Measurements from ENCODE around the gene GPC6. TPM values are rescaled to one million over a fixed set of nuclear protein-coding genes. Genes with fewer than 3 reads are reported as not detected.

GPC6 gene
- polyA plus RNA-seq, 4 donors, result 0.22 to 45.0 (median 1.4) TPM

- no peak overlapping the region for H3K4me3 ChIP-seq (ENCODE audit: low read depth in 1 of 3, low read length in 3 of 3)
- H3K9me3 ChIP-seq (ENCODE audit: control insufficient read depth in 2 of 2, insufficient read depth in 1 of 2, low read depth in 1 of 2, low read length in 1 of 2), result peaks cover 0 to 3% of the 10 kb centered on the region in 2 donors
- no peaks in the 10 kb centered on the region for H3K36me3 ChIP-seq (ENCODE audit: control insufficient read depth in 3 of 3, insufficient read depth in 2 of 3, low read depth in 1 of 3, low read length in 3 of 3)
- no peak for FAIRE-seq
- DNase-seq, result no peak
- WGBS, 3 donors, result 80 to 82% (median 80%) methylated on average over 3 of the region's 3 CpGs
- H3K27ac ChIP-seq (ENCODE audit: low read depth in 1 of 3, low read length in 2 of 3), result no peak overlapping the region
- no peaks in the 10 kb centered on the region for H3K27me3 ChIP-seq (ENCODE audit: control insufficient read depth in 3 of 3, insufficient read depth in 3 of 3, low read length in 3 of 3)
- no peaks in the 10 kb centered on the region for H3K4me1 ChIP-seq (ENCODE audit: control insufficient read depth in 3 of 3, insufficient read depth in 2 of 3, low read depth in 1 of 3, low read length in 2 of 3)
These were observed 751.4 kb downstream of the GPC6 start for GRCh38 chr13:93977986-93978385.

GRCh38 chr13:93981426-93981977, 754.9 kb downstream of the GPC6 start:
- no peaks in the 10 kb centered on the region for H3K36me3 ChIP-seq (ENCODE audit: control insufficient read depth in 3 of 3, insufficient read depth in 2 of 3, low read depth in 1 of 3, low read length in 3 of 3)
- no peak for DNase-seq
- WGBS, 3 donors, result 76 to 93% (median 89%) methylated on average over 1 of the region's 1 CpG
- no peak overlapping the region for H3K27ac ChIP-seq (ENCODE audit: low read depth in 1 of 3, low read length in 2 of 3)
- H3K4me1 ChIP-seq (ENCODE audit: control insufficient read depth in 3 of 3, insufficient read depth in 2 of 3, low read depth in 1 of 3, low read length in 2 of 3), result no peaks in the 10 kb centered on the region
- no peaks in the 10 kb centered on the region for H3K27me3 ChIP-seq (ENCODE audit: control insufficient read depth in 3 of 3, insufficient read depth in 3 of 3, low read length in 3 of 3)
- no peak overlapping the region for H3K4me3 ChIP-seq (ENCODE audit: low read depth in 1 of 3, low read length in 3 of 3)
- FAIRE-seq, result no peak
- H3K9me3 ChIP-seq (ENCODE audit: control insufficient read depth in 2 of 2, insufficient read depth in 1 of 2, low read depth in 1 of 2, low read length in 1 of 2), result peaks cover 0 to 3% of the 10 kb centered on the region in 2 donors

- no peak overlapping the region for H3K27ac ChIP-seq (ENCODE audit: low read depth in 1 of 3, low read length in 2 of 3)
- FAIRE-seq, result no peak
- no peak for DNase-seq
- H3K4me3 ChIP-seq (ENCODE audit: low read depth in 1 of 3, low read length in 3 of 3), result no peak overlapping the region
- H3K27me3 ChIP-seq (ENCODE audit: control insufficient read depth in 3 of 3, insufficient read depth in 3 of 3, low read length in 3 of 3), result no peaks in the 10 kb centered on the region
- no peaks in the 10 kb centered on the region for H3K36me3 ChIP-seq (ENCODE audit: control insufficient read depth in 3 of 3, insufficient read depth in 2 of 3, low read depth in 1 of 3, low read length in 3 of 3)
- H3K9me3 ChIP-seq (ENCODE audit: control insufficient read depth in 2 of 2, insufficient read depth in 1 of 2, low read depth in 1 of 2, low read length in 1 of 2), result peaks cover 0 to 3% of the 10 kb centered on the region in 2 donors
- WGBS, 3 donors, result 66 to 75% (median 75%) methylated on average over 5 of the region's 5 CpGs
- H3K4me1 ChIP-seq (ENCODE audit: control insufficient read depth in 3 of 3, insufficient read depth in 2 of 3, low read depth in 1 of 3, low read length in 2 of 3), result no peaks in the 10 kb centered on the region
These were observed 755.7 kb downstream of the GPC6 start for GRCh38 chr13:93982179-93982918.

- no peaks in the 10 kb centered on the region for H3K27me3 ChIP-seq (ENCODE audit: control insufficient read depth in 3 of 3, insufficient read depth in 3 of 3, low read length in 3 of 3)
- DNase-seq (no peak), FAIRE-seq (no peak)
- no peak overlapping the region for H3K27ac ChIP-seq (ENCODE audit: low read depth in 1 of 3, low read length in 2 of 3)
- H3K9me3 ChIP-seq (ENCODE audit: control insufficient read depth in 2 of 2, insufficient read depth in 1 of 2, low read depth in 1 of 2, low read length in 1 of 2), result no peaks in the 10 kb centered on the region
- no peak overlapping the region for H3K4me3 ChIP-seq (ENCODE audit: low read depth in 1 of 3, low read length in 3 of 3)
- no peaks in the 10 kb centered on the region for H3K36me3 ChIP-seq (ENCODE audit: control insufficient read depth in 3 of 3, insufficient read depth in 2 of 3, low read depth in 1 of 3, low read length in 3 of 3)
- 80 to 86% (median 80%) methylated on average over 1 of the region's 1 CpG for WGBS, 3 donors
- H3K4me1 ChIP-seq (ENCODE audit: control insufficient read depth in 3 of 3, insufficient read depth in 2 of 3, low read depth in 1 of 3, low read length in 2 of 3), result no peaks in the 10 kb centered on the region
These were observed 757.4 kb downstream of the GPC6 start for GRCh38 chr13:93984052-93984451.

- Histone ChIP-seq H3K36me3 (ENCODE audit: control insufficient read depth in 3 of 3, insufficient read depth in 2 of 3, low read depth in 1 of 3, low read length in 3 of 3) (no peaks in the 10 kb centered on the region), H3K27me3 (ENCODE audit: control insufficient read depth in 3 of 3, insufficient read depth in 3 of 3, low read length in 3 of 3) (no peaks in the 10 kb centered on the region), H3K9me3 (ENCODE audit: control insufficient read depth in 2 of 2, insufficient read depth in 1 of 2, low read depth in 1 of 2, low read length in 1 of 2) (no peaks in the 10 kb centered on the region), H3K27ac (ENCODE audit: low read depth in 1 of 3, low read length in 2 of 3) (no peak overlapping the region), H3K4me3 (ENCODE audit: low read depth in 1 of 3, low read length in 3 of 3) (no peak overlapping the region), H3K4me1 (ENCODE audit: control insufficient read depth in 3 of 3, insufficient read depth in 2 of 3, low read depth in 1 of 3, low read length in 2 of 3) (no peaks in the 10 kb centered on the region)
- DNase-seq, result no peak
- FAIRE-seq, result no peak
- WGBS, 3 donors, result 88 to 95% (median 92%) methylated on average over 5 of the region's 5 CpGs
These were observed 758.3 kb downstream of the GPC6 start for GRCh38 chr13:93984876-93985275.

GRCh38 chr13:93987458-93987857, 760.9 kb downstream of the GPC6 start:
- H3K4me3 ChIP-seq (ENCODE audit: low read depth in 1 of 3, low read length in 3 of 3), result no peak overlapping the region
- no peaks in the 10 kb centered on the region for H3K27me3 ChIP-seq (ENCODE audit: control insufficient read depth in 3 of 3, insufficient read depth in 3 of 3, low read length in 3 of 3)
- no peak overlapping the region for H3K27ac ChIP-seq (ENCODE audit: low read depth in 1 of 3, low read length in 2 of 3)
- DNase-seq (no peak), FAIRE-seq (no peak)
- H3K4me1 ChIP-seq (ENCODE audit: control insufficient read depth in 3 of 3, insufficient read depth in 2 of 3, low read depth in 1 of 3, low read length in 2 of 3), result no peaks in the 10 kb centered on the region
- no peaks in the 10 kb centered on the region for H3K36me3 ChIP-seq (ENCODE audit: control insufficient read depth in 3 of 3, insufficient read depth in 2 of 3, low read depth in 1 of 3, low read length in 3 of 3)
- H3K9me3 ChIP-seq (ENCODE audit: control insufficient read depth in 2 of 2, insufficient read depth in 1 of 2, low read depth in 1 of 2, low read length in 1 of 2), result no peaks in the 10 kb centered on the region

GRCh38 chr13:93991569-93991968, 765.0 kb downstream of the GPC6 start:
- H3K4me3 ChIP-seq (ENCODE audit: low read depth in 1 of 3, low read length in 3 of 3), result no peak overlapping the region
- H3K27ac ChIP-seq (ENCODE audit: low read depth in 1 of 3, low read length in 2 of 3), result no peak overlapping the region
- no peaks in the 10 kb centered on the region for H3K27me3 ChIP-seq (ENCODE audit: control insufficient read depth in 3 of 3, insufficient read depth in 3 of 3, low read length in 3 of 3)
- H3K36me3 ChIP-seq (ENCODE audit: control insufficient read depth in 3 of 3, insufficient read depth in 2 of 3, low read depth in 1 of 3, low read length in 3 of 3), result no peaks in the 10 kb centered on the region
- FAIRE-seq (no peak), DNase-seq (no peak)
- no peaks in the 10 kb centered on the region for H3K9me3 ChIP-seq (ENCODE audit: control insufficient read depth in 2 of 2, insufficient read depth in 1 of 2, low read depth in 1 of 2, low read length in 1 of 2)
- H3K4me1 ChIP-seq (ENCODE audit: control insufficient read depth in 3 of 3, insufficient read depth in 2 of 3, low read depth in 1 of 3, low read length in 2 of 3), result no peaks in the 10 kb centered on the region

- no peak overlapping the region for H3K4me3 ChIP-seq (ENCODE audit: low read depth in 1 of 3, low read length in 3 of 3)
- H3K4me1 ChIP-seq (ENCODE audit: control insufficient read depth in 3 of 3, insufficient read depth in 2 of 3, low read depth in 1 of 3, low read length in 2 of 3), result no peaks in the 10 kb centered on the region
- DNase-seq, result no peak
- FAIRE-seq, result no peak
- no peaks in the 10 kb centered on the region for H3K36me3 ChIP-seq (ENCODE audit: control insufficient read depth in 3 of 3, insufficient read depth in 2 of 3, low read depth in 1 of 3, low read length in 3 of 3)
- H3K9me3 ChIP-seq (ENCODE audit: control insufficient read depth in 2 of 2, insufficient read depth in 1 of 2, low read depth in 1 of 2, low read length in 1 of 2), result no peaks in the 10 kb centered on the region
- WGBS, 3 donors, result 91 to 92% (median 92%) methylated on average over 3 of the region's 3 CpGs
- H3K27me3 ChIP-seq (ENCODE audit: control insufficient read depth in 3 of 3, insufficient read depth in 3 of 3, low read length in 3 of 3), result no peaks in the 10 kb centered on the region
- H3K27ac ChIP-seq (ENCODE audit: low read depth in 1 of 3, low read length in 2 of 3), result no peak overlapping the region
These were observed 769.9 kb downstream of the GPC6 start for GRCh38 chr13:93996481-93996880.

- Histone ChIP-seq H3K4me3 (ENCODE audit: low read depth in 1 of 3, low read length in 3 of 3) (no peak overlapping the region), H3K27me3 (ENCODE audit: control insufficient read depth in 3 of 3, insufficient read depth in 3 of 3, low read length in 3 of 3) (no peaks in the 10 kb centered on the region), H3K9me3 (ENCODE audit: control insufficient read depth in 2 of 2, insufficient read depth in 1 of 2, low read depth in 1 of 2, low read length in 1 of 2) (no peaks in the 10 kb centered on the region), H3K4me1 (ENCODE audit: control insufficient read depth in 3 of 3, insufficient read depth in 2 of 3, low read depth in 1 of 3, low read length in 2 of 3) (no peaks in the 10 kb centered on the region), H3K36me3 (ENCODE audit: control insufficient read depth in 3 of 3, insufficient read depth in 2 of 3, low read depth in 1 of 3, low read length in 3 of 3) (no peaks in the 10 kb centered on the region), H3K27ac (ENCODE audit: low read depth in 1 of 3, low read length in 2 of 3) (no peak overlapping the region)
- WGBS, 3 donors, result 75 to 80% (median 75%) methylated on average over 6 of the region's 6 CpGs
- FAIRE-seq, result no peak
- DNase-seq, result no peak
These were observed 779.7 kb downstream of the GPC6 start for GRCh38 chr13:94006296-94006695.

Data from small intestine (tissue), 7 donors.